Measurements from ENCODE around the gene BICDL2. TPM values are rescaled to one million over a fixed set of nuclear protein-coding genes. Genes with fewer than 3 reads are reported as not detected.
"Not testable (repeated sequence)": the region's sequence is repeated elsewhere in the genome, so short reads cannot be mapped to it uniquely, and the experiment has no call there.

Gene BICDL2, protein sequence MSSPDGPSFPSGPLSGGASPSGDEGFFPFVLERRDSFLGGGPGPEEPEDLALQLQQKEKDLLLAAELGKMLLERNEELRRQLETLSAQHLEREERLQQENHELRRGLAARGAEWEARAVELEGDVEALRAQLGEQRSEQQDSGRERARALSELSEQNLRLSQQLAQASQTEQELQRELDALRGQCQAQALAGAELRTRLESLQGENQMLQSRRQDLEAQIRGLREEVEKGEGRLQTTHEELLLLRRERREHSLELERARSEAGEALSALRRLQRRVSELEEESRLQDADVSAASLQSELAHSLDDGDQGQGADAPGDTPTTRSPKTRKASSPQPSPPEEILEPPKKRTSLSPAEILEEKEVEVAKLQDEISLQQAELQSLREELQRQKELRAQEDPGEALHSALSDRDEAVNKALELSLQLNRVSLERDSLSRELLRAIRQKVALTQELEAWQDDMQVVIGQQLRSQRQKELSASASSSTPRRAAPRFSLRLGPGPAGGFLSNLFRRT
- total RNA-seq (2014; rRNA removed; shearing (Covaris generic)) = 0.25 TPM in 1 of 2 replicates, not detected in the other

DNA sequence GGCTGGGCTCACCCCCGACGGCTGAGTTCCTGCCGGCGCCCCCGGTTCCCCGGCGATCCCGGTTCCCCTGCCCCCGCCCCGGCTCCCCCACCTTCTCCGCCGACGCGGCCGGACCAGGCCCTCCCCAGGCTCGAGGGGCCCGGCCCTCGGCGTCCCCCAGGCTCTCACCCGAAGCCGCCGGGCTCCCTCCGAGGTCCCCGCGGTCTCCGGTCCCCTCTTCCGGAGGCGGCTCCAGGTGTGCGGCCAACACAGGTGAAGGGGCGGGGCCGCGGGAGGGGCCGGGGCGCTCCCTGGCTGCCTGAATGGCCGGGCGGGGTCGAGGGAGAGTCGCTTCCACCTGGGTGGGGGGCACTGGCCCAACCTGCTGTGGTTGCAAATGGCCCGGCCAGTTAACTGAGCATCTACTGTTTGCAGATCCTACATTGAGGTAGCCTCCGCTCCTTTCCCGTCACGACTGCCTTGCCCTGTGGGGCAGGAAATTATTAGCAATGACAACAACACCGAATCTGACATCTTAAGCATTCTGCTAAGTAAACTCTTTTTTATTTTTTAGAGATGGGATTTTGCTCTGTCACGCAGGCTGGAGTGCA is at the start of gene BICDL2:
Gene BICDL2, minus strand, starts transcription at position 219 of the 590 bp plus-strand sequence. CDS start 1,448 bp downstream, outside the sequence.
- DNase-seq (ENCODE audit: low spot score) = no peak

DNA sequence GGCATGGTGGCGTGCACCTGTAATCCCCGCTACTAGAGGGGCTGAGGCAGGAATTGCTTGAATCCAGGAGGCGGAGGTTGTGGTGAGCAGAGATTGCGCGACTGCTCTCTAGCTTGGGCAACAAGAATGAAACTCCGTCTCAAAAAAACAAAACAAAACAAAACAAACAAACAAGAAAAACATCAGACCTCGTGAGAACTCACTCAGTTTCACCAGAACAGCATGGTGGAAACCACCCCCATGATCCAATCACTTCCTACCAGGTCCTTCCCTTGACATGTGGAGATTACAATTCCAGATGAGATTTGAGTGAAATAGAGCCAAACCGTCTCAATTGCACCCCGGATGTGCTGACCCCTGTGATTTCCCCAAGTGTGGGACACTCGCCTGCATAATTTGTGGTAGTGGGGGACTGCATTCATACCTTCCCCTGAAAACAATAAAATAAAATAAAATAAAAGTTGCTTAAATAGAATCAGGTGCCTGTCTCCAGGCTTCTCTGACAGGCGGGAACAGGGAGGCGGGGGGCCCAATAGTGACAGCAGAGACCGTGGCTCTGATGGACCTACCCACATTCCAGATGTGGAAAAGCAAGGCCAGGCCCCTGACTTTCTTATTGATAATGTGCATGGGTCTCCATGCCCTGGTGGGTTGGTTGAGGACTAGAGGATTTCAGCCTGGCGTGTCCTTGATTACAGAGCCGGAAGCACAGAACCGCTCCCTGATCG is 49.3 kb upstream of the BICDL2 start:
- no peak for DNase-seq (ENCODE audit: low spot score)

DNA sequence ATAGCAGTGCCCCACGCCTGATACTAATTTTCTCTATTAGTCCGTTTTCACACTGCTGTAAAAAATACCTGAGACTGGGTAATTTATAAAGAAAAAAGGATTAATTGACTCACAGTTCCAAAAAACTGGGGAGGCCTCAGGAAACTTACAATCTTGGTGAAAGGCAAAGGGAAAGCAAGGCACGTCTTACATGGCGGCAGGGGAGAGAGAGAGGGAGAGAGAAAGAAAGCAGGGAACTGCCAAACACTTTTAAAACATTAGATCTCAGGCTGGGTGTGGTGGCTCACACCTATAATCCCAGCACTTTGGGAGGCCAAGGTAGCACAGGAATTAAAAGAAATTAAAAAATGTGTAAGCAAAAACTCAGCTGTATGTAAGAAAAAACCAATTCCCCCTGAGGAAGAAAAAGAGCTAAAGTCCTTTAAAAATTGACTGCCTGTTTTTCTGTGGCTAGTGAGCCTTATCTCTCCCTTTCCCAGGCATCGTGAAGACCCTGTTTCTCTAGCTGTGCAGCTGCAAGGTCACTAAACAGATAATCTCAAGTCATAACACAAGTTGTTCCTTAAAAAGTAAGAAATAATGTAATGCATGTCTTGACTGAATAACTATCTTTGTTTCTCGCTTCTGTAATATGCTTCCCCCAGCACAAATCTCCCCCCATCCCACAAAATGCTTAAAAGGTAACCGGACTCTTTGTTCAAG is 48.4 kb upstream of the BICDL2 start:
- no peak for DNase-seq (ENCODE audit: low spot score)

DNA sequence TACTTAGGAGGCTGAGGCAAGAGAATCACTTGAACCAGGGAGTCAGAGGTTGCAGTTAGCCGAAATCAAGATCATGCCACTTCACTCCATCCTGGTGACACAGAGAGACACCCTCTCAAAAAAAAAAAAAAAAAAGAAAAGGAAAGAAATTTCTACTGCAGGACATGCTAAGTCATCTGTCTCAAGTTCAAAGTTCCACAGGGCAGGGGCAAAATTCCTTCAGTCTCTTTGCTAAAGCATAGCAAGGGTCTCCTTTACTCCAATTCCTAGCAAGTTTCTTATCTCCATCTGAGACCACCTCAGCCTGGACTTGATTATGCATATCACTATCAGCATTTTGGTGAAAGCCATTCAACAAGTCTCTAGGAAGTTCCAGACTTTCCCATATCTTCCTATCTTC is 47.7 kb upstream of the BICDL2 start:
- DNase-seq (ENCODE audit: low spot score) = no peak

DNA sequence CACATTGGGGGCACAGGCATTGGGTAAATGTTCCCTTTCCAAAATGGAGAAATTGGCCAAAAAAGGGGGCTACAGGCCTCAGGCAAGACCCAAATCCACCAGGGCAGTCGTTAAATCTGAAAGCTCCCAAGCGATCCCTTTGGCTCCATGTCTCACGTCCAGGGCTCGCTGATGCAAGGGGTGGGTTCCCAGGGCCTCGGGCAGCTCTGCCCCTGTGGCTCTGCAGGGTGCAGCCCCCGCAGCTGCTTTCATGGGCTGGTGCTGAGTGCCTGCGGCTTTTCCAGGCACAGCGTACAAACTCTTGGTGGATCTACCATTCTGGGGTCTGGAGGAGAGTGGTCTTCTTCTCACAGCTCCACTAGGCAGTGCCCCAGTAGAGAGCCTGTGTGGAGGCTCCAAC is 46.7 kb upstream of the BICDL2 start:
- not testable (repeated sequence) for DNase-seq (ENCODE audit: low spot score)

- not testable (repeated sequence) for DNase-seq (ENCODE audit: low spot score)
Measured at GRCh38 chr16:3081957-3082356, 45.2 kb upstream of the BICDL2 start.

DNA sequence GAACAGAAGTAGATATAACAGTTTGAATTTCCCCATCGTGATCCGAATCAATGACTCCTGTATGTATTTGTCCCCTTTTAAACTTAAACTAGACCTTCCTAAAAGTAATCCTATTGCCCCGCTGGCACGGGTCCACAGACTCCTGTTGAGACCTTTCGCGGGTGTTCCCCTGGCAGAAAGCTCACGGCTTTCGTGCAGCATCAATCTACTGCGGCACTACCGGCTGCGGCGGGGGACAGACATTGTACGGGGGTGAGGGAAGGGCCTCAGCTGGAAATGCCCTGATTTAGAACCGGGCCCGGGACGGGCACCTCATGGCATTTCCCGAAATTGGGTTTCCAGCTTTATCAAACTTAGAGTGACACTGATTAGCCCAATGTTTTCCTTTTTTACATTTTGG is 43.3 kb upstream of the BICDL2 start:
- DNase-seq (ENCODE audit: low spot score) = no peak

DNA sequence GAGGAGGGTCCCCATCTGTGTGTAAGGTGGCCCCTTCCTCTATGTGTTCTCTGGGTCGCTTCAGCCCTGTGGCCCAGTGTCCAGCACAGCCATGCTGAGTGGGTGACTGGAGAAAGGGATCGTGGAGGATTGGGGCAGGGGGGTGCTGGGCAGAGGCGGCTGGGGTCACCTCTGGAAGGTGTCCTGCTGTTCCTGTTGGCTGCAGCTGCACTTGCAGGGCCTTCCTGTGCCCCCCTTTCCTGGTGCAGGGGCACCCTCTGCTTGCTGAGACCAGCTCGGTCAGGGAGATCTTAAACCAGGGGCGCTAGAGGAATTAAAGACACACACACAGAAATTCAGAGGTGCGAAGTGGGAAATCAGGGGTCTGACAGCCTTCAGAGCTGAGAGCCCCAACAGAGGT is 39.8 kb upstream of the BICDL2 start:
- no peak for DNase-seq (ENCODE audit: low spot score)

DNA sequence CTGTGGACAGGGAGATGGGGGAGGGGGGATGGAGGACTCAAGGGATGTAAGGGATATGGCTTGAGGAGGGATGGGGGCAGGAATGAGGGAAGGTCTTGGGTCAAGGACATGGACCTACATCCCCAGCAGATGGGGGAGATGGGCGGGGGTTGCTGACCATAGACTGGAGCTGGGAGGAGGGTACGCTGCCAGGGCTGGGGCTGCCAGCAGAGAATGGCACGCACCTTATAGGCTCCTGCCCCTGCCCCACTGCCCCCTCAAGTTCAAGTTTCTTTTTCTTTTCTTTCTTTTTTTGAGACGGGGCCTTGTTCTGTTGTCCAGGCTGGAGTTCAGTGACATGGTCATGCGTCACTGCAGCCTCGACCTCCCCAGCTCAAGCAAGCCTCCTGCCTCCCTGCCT is 39.2 kb upstream of the BICDL2 start:
- not testable (repeated sequence) for DNase-seq (ENCODE audit: low spot score)

DNA sequence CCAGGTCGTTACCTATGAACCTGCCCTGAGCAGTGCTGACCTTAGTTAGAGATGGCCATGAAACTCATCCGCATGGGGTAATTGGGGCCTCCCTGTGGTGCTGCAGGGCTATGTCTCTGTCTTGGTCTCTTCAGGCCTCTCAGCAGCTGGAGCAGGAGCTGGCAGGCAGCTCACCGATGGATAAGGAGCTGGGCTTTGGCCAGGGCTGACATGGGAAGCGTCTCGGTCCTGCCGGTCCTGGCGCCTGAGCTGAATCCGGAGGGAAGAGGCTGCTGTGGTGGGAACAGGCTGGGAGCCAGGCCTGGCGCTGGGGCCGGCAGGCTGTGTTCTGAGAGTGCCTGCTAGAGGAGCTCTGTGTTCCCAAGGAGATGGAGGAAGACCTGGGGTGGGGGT is 38.8 kb upstream of the BICDL2 start:
- no peak for DNase-seq (ENCODE audit: low spot score)

DNA sequence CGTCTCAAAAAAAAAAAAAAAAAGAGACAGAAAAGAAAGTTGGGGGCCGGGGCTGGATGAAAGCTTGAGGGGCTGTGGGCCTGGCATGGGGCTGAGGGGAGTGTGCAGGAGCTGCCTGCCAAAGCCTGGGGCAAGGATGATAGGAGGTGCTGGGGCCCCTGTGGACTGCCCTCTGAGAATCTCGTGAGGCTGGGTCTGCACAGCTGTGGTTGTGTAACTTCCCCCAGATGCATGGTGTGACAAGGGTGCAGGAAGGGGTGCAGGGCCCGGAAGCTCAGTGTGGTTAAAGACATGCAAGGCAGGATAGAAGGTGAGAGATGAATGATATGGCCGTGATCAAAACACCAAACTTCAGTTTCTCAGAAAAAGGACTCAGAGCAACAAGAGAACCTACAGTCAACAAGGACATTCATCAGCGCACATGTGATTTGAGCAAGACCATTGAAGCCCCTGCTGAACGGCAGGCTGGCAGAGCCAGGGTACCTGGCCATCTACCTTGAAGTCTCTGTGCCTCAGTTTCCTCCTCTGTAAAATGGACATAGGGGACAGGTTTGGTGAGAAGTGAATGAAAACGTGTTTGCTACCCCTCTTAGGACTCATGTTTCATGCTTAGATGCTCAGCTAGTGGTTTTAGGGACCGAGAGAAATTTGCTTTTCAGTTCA is 38.2 kb upstream of the BICDL2 start:
- no peak for DNase-seq (ENCODE audit: low spot score)

DNA sequence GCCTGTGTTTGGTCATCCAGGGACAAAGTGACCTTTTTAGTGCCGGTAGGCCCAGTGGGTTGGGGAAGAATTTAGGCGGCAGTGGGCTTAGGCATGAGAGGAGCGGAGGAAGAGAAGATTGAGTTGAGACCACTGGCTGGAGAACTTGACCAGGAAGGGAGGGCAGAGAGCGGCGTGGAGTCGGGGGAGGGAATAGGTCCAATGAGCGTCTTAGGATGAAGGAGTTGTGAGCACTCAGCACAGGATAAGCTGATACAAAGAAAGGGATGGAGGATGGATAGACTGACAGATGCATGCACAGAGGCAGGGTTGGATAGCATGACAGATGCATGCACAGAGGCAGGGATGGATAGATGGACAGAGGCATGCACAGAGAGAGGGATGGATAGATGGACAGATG is 36.7 kb upstream of the BICDL2 start:
- no peak for DNase-seq (ENCODE audit: low spot score)

GRCh38 chr16:3072576-3073263 is 36.0 kb upstream of the BICDL2 start:
- DNase-seq (ENCODE audit: low spot score) = not testable (repeated sequence)

DNA sequence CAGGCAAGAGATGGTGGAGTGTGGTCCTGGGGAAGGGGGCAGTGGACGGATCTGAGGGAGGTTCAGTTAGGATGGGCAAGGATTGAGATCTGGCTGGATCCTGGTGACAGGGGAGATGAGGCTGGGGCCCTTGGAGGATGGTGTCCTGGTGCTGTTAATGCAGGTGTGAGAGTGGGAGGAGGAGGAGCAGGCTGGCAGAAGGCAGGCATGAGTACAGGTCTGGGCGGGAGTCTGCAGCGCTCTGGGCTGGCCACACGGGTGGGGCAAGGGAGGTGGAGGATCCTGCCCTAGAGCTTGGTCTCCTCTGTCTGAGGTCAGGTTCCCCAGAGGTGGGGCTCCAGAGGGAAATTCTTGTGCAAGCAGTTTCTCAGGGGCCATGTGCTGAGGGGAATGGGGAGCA is 35.4 kb upstream of the BICDL2 start:
- DNase-seq (ENCODE audit: low spot score) = not testable (repeated sequence)

GRCh38 chr16:3071655-3072054 is 34.9 kb upstream of the BICDL2 start:
- no peak for DNase-seq (ENCODE audit: low spot score)

GRCh38 chr16:3070608-3071111 is 33.9 kb upstream of the BICDL2 start:
- no peak for DNase-seq (ENCODE audit: low spot score)

DNA sequence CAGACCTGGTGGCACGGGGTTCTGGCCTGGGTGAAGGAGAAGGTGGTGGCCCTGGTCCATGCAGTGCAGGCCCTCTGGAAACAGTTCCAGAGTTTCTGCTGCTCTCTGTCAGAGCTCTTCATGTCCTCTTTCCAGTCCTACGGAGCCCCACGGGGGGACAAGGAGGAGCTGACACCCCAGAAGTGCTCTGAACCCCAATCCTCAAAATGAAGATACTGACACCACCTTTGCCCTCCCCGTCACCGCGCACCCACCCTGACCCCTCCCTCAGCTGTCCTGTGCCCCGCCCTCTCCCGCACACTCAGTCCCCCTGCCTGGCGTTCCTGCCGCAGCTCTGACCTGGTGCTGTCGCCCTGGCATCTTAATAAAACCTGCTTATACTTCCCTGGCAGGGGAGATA is 32.4 kb upstream of the BICDL2 start:
- DNase-seq (ENCODE audit: low spot score) = not testable (repeated sequence)

- no peak for DNase-seq (ENCODE audit: low spot score)
Measured at GRCh38 chr16:3068487-3068886, 31.7 kb upstream of the BICDL2 start.

DNA sequence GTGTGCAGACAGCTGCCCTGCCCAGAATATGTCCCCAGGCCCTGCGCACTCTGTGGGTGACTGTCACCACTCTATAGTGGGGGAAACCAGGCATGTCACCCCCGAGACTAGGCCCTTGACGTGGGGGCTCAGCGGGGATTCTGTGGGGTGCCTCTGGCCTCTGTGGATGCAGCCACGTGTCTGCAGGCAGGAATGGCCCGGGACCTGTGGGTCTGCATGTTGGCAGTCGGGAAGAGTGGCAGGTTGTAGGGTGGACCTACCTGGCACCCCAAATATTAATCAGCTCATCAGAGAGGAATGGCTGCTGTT is 29.6 kb upstream of the BICDL2 start:
- DNase-seq (ENCODE audit: low spot score) = no peak

DNA sequence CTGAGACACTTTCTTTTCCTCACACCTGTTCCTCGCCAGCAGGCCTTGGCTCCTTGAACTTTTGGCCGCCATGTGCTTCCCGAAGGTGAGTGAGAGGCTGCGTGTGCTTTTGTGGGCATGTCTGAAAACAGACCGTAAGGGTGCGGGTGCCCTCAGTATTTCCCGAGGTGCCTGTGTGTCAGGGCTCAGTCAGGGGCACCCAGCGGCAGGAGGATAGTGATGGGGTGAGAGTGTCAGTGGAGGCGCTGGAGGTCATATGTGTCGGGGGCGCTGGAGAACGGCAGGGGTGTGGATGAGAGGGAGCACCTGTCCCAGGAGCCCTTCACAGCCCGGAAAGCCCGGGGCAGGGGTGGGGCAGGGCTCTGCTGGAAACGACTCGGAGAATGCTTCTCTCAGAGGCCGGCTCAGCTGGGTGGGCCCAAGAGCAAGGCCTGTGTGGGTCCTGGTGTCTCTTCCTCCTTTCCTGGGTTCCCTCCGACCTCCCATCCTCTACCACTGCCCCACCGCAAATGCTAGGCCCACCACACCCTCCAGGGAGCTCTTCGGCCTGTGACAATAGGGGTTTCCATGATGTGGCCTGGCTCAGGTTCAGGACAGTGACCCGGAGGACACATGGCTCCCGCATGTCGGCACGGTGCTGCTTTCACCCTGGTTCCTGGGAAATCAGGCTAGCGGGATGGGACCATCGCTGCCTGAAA is 29.1 kb upstream of the BICDL2 start:
- no peak for DNase-seq (ENCODE audit: low spot score)
